H9 (cell line): Measurements from ENCODE around the gene MAPK14. TPM values are rescaled to one million over a fixed set of nuclear protein-coding genes. Genes with fewer than 3 reads are reported as not detected.

ENCODE experiments used
- DNase-seq: peaks from one replicate; pipeline ENCODE4 v3.0.0-alpha.2; 2017
- H2AFZ ChIP-seq: one replicate; pipeline ENCODE4 v1.6.1; 2013; ENCODE audit warnings: mild to moderate bottlenecking, low read length, control low read depth, moderate library complexity
- H2AK5ac ChIP-seq: 2 replicates; pipeline ENCODE4 v1.6.1; 2013; ENCODE audit warnings: low read length, control low read depth, mixed read lengths; ENCODE audit not compliant: insufficient read length
- H2BK120ac ChIP-seq: one replicate; pipeline ENCODE4 v1.6.1; 2013; ENCODE audit warnings: low read depth, mild to moderate bottlenecking, low read length, control low read depth, inconsistent platforms; ENCODE audit not compliant: poor library complexity, severe bottlenecking
- H2BK12ac ChIP-seq: 2 replicates; pipeline ENCODE4 v1.6.1; 2013; ENCODE audit warnings: low read length, control low read depth, mixed read lengths, low read depth; ENCODE audit not compliant: insufficient read length
- H2BK15ac ChIP-seq: 2 replicates; pipeline ENCODE4 v1.6.1; 2013; ENCODE audit warnings: low read depth, low read length, control low read depth
- H2BK20ac ChIP-seq: one replicate; pipeline ENCODE4 v1.6.1; 2013; ENCODE audit warnings: low read depth, mild to moderate bottlenecking, low read length, control low read depth, inconsistent platforms; ENCODE audit not compliant: poor library complexity, severe bottlenecking
- H2BK5ac ChIP-seq: 2 replicates; pipeline ENCODE4 v1.6.1; 2013; ENCODE audit warnings: low read length, control low read depth, mixed read lengths; ENCODE audit not compliant: insufficient read length
- H3K14ac ChIP-seq: 2 replicates; pipeline ENCODE4 v1.6.1; 2013; ENCODE audit warnings: low read length, control low read depth; ENCODE audit not compliant: insufficient read depth
- H3K18ac ChIP-seq: 2 replicates; pipeline ENCODE4 v1.6.1; 2013; ENCODE audit warnings: low read depth, mild to moderate bottlenecking, mixed read lengths, low read length, control low read depth; ENCODE audit not compliant: insufficient read length
- H3K23ac ChIP-seq: 2 replicates; pipeline ENCODE4 v1.6.1; 2013; ENCODE audit warnings: low read length, control low read depth, mixed read lengths, low read depth; ENCODE audit not compliant: insufficient read length
- H3K23me2 ChIP-seq: 2 replicates; pipeline ENCODE4 v1.6.1; 2013; ENCODE audit warnings: low read depth, mild to moderate bottlenecking, mixed read lengths, low read length, control low read depth; ENCODE audit not compliant: insufficient read length, poor library complexity, severe bottlenecking
- H3K27ac ChIP-seq: 2 replicates; pipeline ENCODE4 v1.5.1; 2013; ENCODE audit warnings: low read length, control low read depth, mixed read lengths, low read depth; ENCODE audit not compliant: insufficient read length
- H3K27me3 ChIP-seq: 2 replicates; pipeline ENCODE4 v1.6.1; 2013; ENCODE audit warnings: low read length, control low read depth, inconsistent platforms; ENCODE audit not compliant: insufficient read depth
- H3K4ac ChIP-seq: 2 replicates; pipeline ENCODE4 v1.6.1; 2013; ENCODE audit warnings: low read depth, mild to moderate bottlenecking, control low read depth, inconsistent platforms, low read length, moderate library complexity
- H3K4me1 ChIP-seq: 2 replicates; pipeline ENCODE4 v1.6.1; 2013; ENCODE audit warnings: low read length, control low read depth, inconsistent platforms; ENCODE audit not compliant: insufficient read depth
- H3K4me2 ChIP-seq: 2 replicates; pipeline ENCODE4 v1.6.1; 2013; ENCODE audit warnings: low read length, control low read depth, mixed read lengths; ENCODE audit not compliant: insufficient read length, insufficient read depth
- H3K56ac ChIP-seq: 2 replicates; pipeline ENCODE4 v1.6.1; 2013; ENCODE audit warnings: low read depth, mild to moderate bottlenecking, mixed read lengths, low read length, control low read depth; ENCODE audit not compliant: insufficient read length
- H3K79me1 ChIP-seq: 2 replicates; pipeline ENCODE4 v1.6.1; 2013; ENCODE audit warnings: low read depth, mild to moderate bottlenecking, moderate library complexity, low read length, control low read depth, inconsistent platforms; ENCODE audit not compliant: insufficient read depth, poor library complexity, severe bottlenecking
- H3K79me2 ChIP-seq: 2 replicates; pipeline ENCODE4 v1.6.1; 2013; ENCODE audit warnings: low read length, control low read depth, inconsistent platforms; ENCODE audit not compliant: insufficient read depth
- H3K9ac ChIP-seq: 2 replicates; pipeline ENCODE4 v1.6.1; 2013; ENCODE audit warnings: low read length, control low read depth, mixed read lengths; ENCODE audit not compliant: insufficient read length; ENCODE audit errors: extremely low read depth
- H3K9me3 ChIP-seq: one replicate; pipeline ENCODE4 v1.6.1; 2013; ENCODE audit warnings: low read depth, low read length, inconsistent platforms; ENCODE audit not compliant: control insufficient read depth
- H3T11ph ChIP-seq: one replicate; pipeline ENCODE4 v1.6.1; 2013; ENCODE audit warnings: mild to moderate bottlenecking, low read length, control low read depth, inconsistent platforms
- H4K20me1 ChIP-seq: one replicate; pipeline ENCODE4 v1.6.1; 2013; ENCODE audit not compliant: control insufficient read depth, insufficient read length, insufficient read depth
- H4K5ac ChIP-seq: 2 replicates; pipeline ENCODE4 v1.6.1; 2013; ENCODE audit warnings: low read depth, mild to moderate bottlenecking, mixed read lengths, low read length, control low read depth; ENCODE audit not compliant: insufficient read length
- H4K8ac ChIP-seq: replicated peaks from 2 replicates; pipeline ENCODE4 v1.6.1; 2013; ENCODE audit warnings: low read length, control low read depth, mixed read lengths, low read depth; ENCODE audit not compliant: insufficient read length
- H4K91ac ChIP-seq: 2 replicates; pipeline ENCODE4 v1.6.1; 2013; ENCODE audit warnings: low read depth, mild to moderate bottlenecking, moderate library complexity, mixed read lengths, low read length, control low read depth; ENCODE audit not compliant: insufficient read length
- H3K27ac Mint-ChIP-seq, 3 experiments: 2 replicates in 2 of 3; 3 replicates in 1 of 3; pipeline ENCODE4 v1.8.0; 2020 to 2021; ENCODE audit warnings: mixed read lengths in 3 of 3, mild to moderate bottlenecking in 1 of 3, moderate library complexity in 1 of 3
- H3K27me3 Mint-ChIP-seq: 2 replicates; pipeline ENCODE4 v1.8.0; 2021; ENCODE audit warnings: low read depth, mild to moderate bottlenecking, moderate library complexity, mixed read lengths
- H3K36me3 Mint-ChIP-seq, 3 experiments: 2 replicates in 2 of 3; 3 replicates in 1 of 3; pipeline ENCODE4 v1.8.0; 2020 to 2021; ENCODE audit warnings: low read depth in 3 of 3, mixed read lengths in 3 of 3; ENCODE audit not compliant: insufficient read depth in 1 of 3
- H3K4me1 Mint-ChIP-seq, 2 experiments: 2 replicates each; pipeline ENCODE4 v1.8.0; 2020; ENCODE audit warnings: mixed read lengths in 2 of 2
- H3K4me3 Mint-ChIP-seq, 2 experiments: 2 replicates in 1 of 2; 3 replicates in 1 of 2; pipeline ENCODE4 v1.8.0; 2020 to 2021; ENCODE audit warnings: mild to moderate bottlenecking in 2 of 2, mixed read lengths in 2 of 2, moderate library complexity in 1 of 2
- H3K9me3 Mint-ChIP-seq, 2 experiments: 2 replicates in 1 of 2; 3 replicates in 1 of 2; pipeline ENCODE4 v1.8.0; 2020; ENCODE audit warnings: mild to moderate bottlenecking in 2 of 2, mixed read lengths in 2 of 2, moderate library complexity in 1 of 2
- CTCF ChIP-seq: fragments of 200-600 bp; sonication (generic); conservative IDR thresholded peaks from 3 replicates; pipeline ENCODE4 v1.8.0; 2021; ENCODE audit warnings: antibody characterized with exemption, mild to moderate bottlenecking
- WGBS: extraction: QIAGEN DNeasy Blood & Tissue Kit; methylation state at CpG from one replicate; pipeline ENCODE4 v1.1.7; 2013; ENCODE audit warnings: missing lambda C conversion rate, low lambda C conversion rate, mixed read lengths; ENCODE audit not compliant: insufficient read length; ENCODE audit errors: extremely low coverage; 5-methylcytosine and 5-hydroxymethylcytosine counted together
- total RNA-seq: library from RNA; stranded (reverse); gene quantifications from 2 replicates; pipeline ENCODE4 v1.2.1, GENCODE V29; 2021

MAPK14 gene
- total RNA-seq, 1 experiment from 2014 or later = 40.5 TPM

DNA sequence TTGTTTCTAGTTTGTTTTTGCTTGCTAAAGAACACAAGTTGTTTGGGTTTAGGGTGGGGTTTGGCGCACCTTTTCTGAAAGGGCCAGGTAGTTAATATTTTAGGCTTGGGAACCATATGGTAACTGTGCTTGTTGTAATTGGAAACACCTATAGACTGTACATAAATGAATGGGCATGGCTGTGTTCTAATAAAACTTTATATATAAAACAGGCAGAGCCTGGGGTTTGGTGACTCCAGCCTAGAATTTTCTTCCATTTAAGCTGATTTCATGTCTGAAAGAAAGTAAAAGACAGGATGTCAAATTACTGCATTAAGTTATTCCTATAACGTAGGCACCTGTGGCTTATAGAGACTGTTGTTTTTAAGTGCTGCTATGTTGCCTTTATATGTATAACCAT lies 66.6 kb downstream of the MAPK14 start:
- Histone ChIP-seq H3K23me2 (no peaks in the 10 kb centered on the region), H3K9me3 (no peaks in the 10 kb centered on the region), H2BK12ac (no peak overlapping the region), H3K4me1 (no peaks in the 10 kb centered on the region), H4K5ac (no peak overlapping the region), H3T11ph (no peak overlapping the region), H2AFZ (no peak overlapping the region), H3K27ac (no peak overlapping the region), H3K56ac (no peak overlapping the region), H4K8ac (no peak overlapping the region), H3K27me3 (no peaks in the 10 kb centered on the region), H3K9ac (no peak overlapping the region), H4K91ac (no peak overlapping the region), H3K4ac (no peak overlapping the region), H2BK120ac (no peak overlapping the region), H2BK5ac (no peak overlapping the region), H2BK20ac (no peak overlapping the region), H4K20me1 (no peaks in the 10 kb centered on the region), H3K79me2 (no peaks in the 10 kb centered on the region), H2AK5ac (no peak overlapping the region), H3K4me2 (no peak overlapping the region), H2BK15ac (no peak overlapping the region), H3K79me1 (peaks cover 3% of the 10 kb centered on the region), H3K18ac (no peak overlapping the region), H3K23ac (no peak overlapping the region), H3K14ac (no peak overlapping the region)
- no peak overlapping the region for H3K27ac Mint-ChIP-seq
- no peaks in the 10 kb centered on the region for H3K9me3 Mint-ChIP-seq
- TF ChIP-seq CTCF = no peak
- no peaks in the 10 kb centered on the region for H3K27me3 Mint-ChIP-seq
- peaks cover 0 to 27% (median 0%) of the 10 kb centered on the region in 3 experiments; a peak in 4 of 7 replicates for H3K36me3 Mint-ChIP-seq
- H3K4me3 Mint-ChIP-seq = no peak overlapping the region
- peaks cover 3 to 13% of the 10 kb centered on the region in 2 experiments for H3K4me1 Mint-ChIP-seq
- no CpG with 5 or more reads among the region's 2 CpGs for WGBS
- DNase-seq = no peak
